A673 (cell line): ENCODE data around the gene CLCNKB. TPM values are rescaled to one million over a fixed set of nuclear protein-coding genes. Genes with fewer than 3 reads are reported as not detected.
"Not testable (repeated sequence)": the region's sequence is repeated elsewhere in the genome, so short reads cannot be mapped to it uniquely, and the experiment has no call there.

ENCODE experiments used
- BruUV-seq: library from RNA; stranded (reverse); fragments of 400-500 nt; replicated peaks from 2 replicates; lab custom pipeline; 2021; lab: Mats Ljungman, UMichigan
- CTCF ChIA-PET: fragments of 300-600 bp; sonication (Branson Sonifier 250); formaldehyde crosslinking; loops from one replicate; lab custom pipeline; 2022; ENCODE audit warnings: antibody characterized with exemption; lab: Charles Lee
- POLR2A ChIA-PET: fragments of 300-600 bp; sonication (Branson Sonifier 250); formaldehyde crosslinking; loops from one replicate; lab custom pipeline; 2022; ENCODE audit warnings: antibody characterized with exemption; ENCODE audit not compliant: low non-redundant PET; lab: Charles Lee
- DNase-seq: peaks from one replicate; pipeline ENCODE4 v3.0.0-alpha.2; 2015; ENCODE audit warnings: low spot score
- H3K27ac ChIP-seq: fragments of 200-600 bp; sonication (generic); 2 replicates; pipeline ENCODE4 v1.5.1; 2016; ENCODE audit warnings: mixed run types, low read depth, mild to moderate bottlenecking, mixed read lengths, antibody characterized with exemption, low read length; ENCODE audit not compliant: poor library complexity, severe bottlenecking
- H3K27me3 ChIP-seq: fragments of 200-600 bp; sonication (generic); replicated peaks from 2 replicates; pipeline ENCODE4 v1.6.1; 2017; ENCODE audit warnings: mixed run types, low read depth, mild to moderate bottlenecking, mixed read lengths, antibody characterized with exemption, low read length; ENCODE audit not compliant: insufficient read depth, poor library complexity
- H3K36me3 ChIP-seq: fragments of 200-600 bp; sonication (generic); 2 replicates; pipeline ENCODE4 v1.6.1; 2016; ENCODE audit warnings: mixed run types, mild to moderate bottlenecking, mixed read lengths, antibody characterized with exemption, low read length; ENCODE audit not compliant: insufficient read depth, poor library complexity, severe bottlenecking
- H3K4me1 ChIP-seq: fragments of 200-600 bp; sonication (generic); 2 replicates; pipeline ENCODE4 v1.6.1; 2017; ENCODE audit warnings: mixed run types, mild to moderate bottlenecking, mixed read lengths, antibody characterized with exemption, low read length; ENCODE audit not compliant: insufficient read depth, poor library complexity, severe bottlenecking
- H3K4me3 ChIP-seq: fragments of 200-600 bp; sonication (generic); 2 replicates; pipeline ENCODE4 v1.5.1; 2016; ENCODE audit warnings: low read depth, mixed run types, mild to moderate bottlenecking, mixed read lengths, low read length; ENCODE audit not compliant: poor library complexity, severe bottlenecking
- H3K9me3 ChIP-seq: fragments of 200-600 bp; sonication (generic); 2 replicates; pipeline ENCODE4 v1.6.1; 2016; ENCODE audit warnings: mixed run types, low read depth, mild to moderate bottlenecking, mixed read lengths, antibody characterized with exemption, low read length; ENCODE audit not compliant: poor library complexity, severe bottlenecking
- CTCF ChIP-seq: fragments of 300-800, 200-600 bp; sonication (generic); conservative IDR thresholded peaks from 2 replicates; pipeline ENCODE4 v1.5.1; 2017; ENCODE audit warnings: low read depth, mild to moderate bottlenecking, antibody characterized with exemption, low read length, moderate library complexity, mixed read lengths
- EZH2 ChIP-seq: fragments of 200-600 bp; sonication (generic); IDR thresholded peaks from 2 replicates; pipeline ENCODE4 v1.6.1; 2017; ENCODE audit warnings: borderline replicate concordance, low read depth, mild to moderate bottlenecking, mixed read lengths, antibody characterized with exemption, low read length; ENCODE audit not compliant: poor library complexity, severe bottlenecking
- intact Hi-C: fragments of 100-400 bp; cut with micrococcal nuclease; formaldehyde crosslinking; loops from one replicate; pipeline ENCODE4 v1.10.0; 2022; ENCODE audit not compliant: unreplicated experiment
- total RNA-seq: library from RNA; stranded (reverse); gene quantifications from 2 replicates; pipeline ENCODE4 v1.2.3, GENCODE V29; 2021

CLCNKB gene
- total RNA-seq, 1 experiment from 2014 or later, result 0.13 TPM

GRCh38 chr1:16019644-16020277 is 23.8 kb upstream of the CLCNKB start:
- Histone ChIP-seq H3K27ac (no peak overlapping the region), H3K4me1 (no peaks in the 10 kb centered on the region), H3K27me3 (no peaks in the 10 kb centered on the region), H3K36me3 (no peaks in the 10 kb centered on the region), H3K9me3 (no peaks in the 10 kb centered on the region), H3K4me3 (no peak overlapping the region)
- DNase-seq, result no peak
- intact Hi-C loops, result no loop called here
- BruUV-seq, result no TSS peak
- ChIA-PET CTCF (no interaction called here), POLR2A (no interaction called here)
- TF ChIP-seq EZH2 (no peak), CTCF (no peak)

GRCh38 chr1:16020325-16020724 is 23.3 kb upstream of the CLCNKB start:
- ChIA-PET POLR2A (no interaction called here), CTCF (no interaction called here)
- no peak for DNase-seq
- Histone ChIP-seq H3K27me3 (no peaks in the 10 kb centered on the region), H3K4me1 (no peaks in the 10 kb centered on the region), H3K27ac (no peak overlapping the region), H3K36me3 (no peaks in the 10 kb centered on the region), H3K4me3 (no peak overlapping the region), H3K9me3 (no peaks in the 10 kb centered on the region)
- no peak for TF ChIP-seq CTCF
- no peak for TF ChIP-seq EZH2
- BruUV-seq, result no TSS peak
- intact Hi-C loops, result no loop called here

- H3K4me1 ChIP-seq, CTCF ChIA-PET, H3K27ac ChIP-seq, H3K4me3 ChIP-seq, H3K9me3 ChIP-seq, DNase-seq, POLR2A ChIA-PET, H3K36me3 ChIP-seq, BruUV-seq, H3K27me3 ChIP-seq, intact Hi-C loops: not testable (repeated sequence)
Measured at GRCh38 chr1:16020878-16021277, 22.7 kb upstream of the CLCNKB start.

- no peaks in the 10 kb centered on the region for H3K27me3 ChIP-seq
- intact Hi-C loops, result no loop called here
- no peaks in the 10 kb centered on the region for H3K9me3 ChIP-seq
- no peak for TF ChIP-seq CTCF
- no peak for TF ChIP-seq EZH2
- H3K4me3 ChIP-seq, result no peak within 1 kb of the TSS
- ChIA-PET POLR2A (no interaction called here), CTCF (no interaction called here)
- no peak for DNase-seq
- H3K36me3 ChIP-seq, result no peaks in the 10 kb centered on the region
- H3K4me1 ChIP-seq, result no peaks in the 10 kb centered on the region
- no TSS peak for BruUV-seq
- H3K27ac ChIP-seq, result no peak within 1 kb of the TSS
Measured at GRCh38 chr1:16021681-16022080, 21.9 kb upstream of the CLCNKB start, which contains the start of gene CLCNKA. TSS of gene CLCNKA (plus strand) at chr1:16022036. CDS start at chr1:16022620, 584 bp downstream.
